B cell (primary cell): ENCODE measurements around the gene ENKUR. TPM values are rescaled to one million over a fixed set of nuclear protein-coding genes. Genes with fewer than 3 reads are reported as not detected.

Source experiments
- ATAC-seq: fragments of 200-7000 bp; cut with Tn5 transposase; one replicate; pipeline ENCODE4 v1.10.0; 2021; ENCODE audit warnings: low read depth, mild to moderate bottlenecking, moderate number of reproducible peaks, moderate library complexity
- CTCF ChIA-PET: fragments of 350-600 bp; sonication (Branson Sonifier 250); formaldehyde crosslinking; loops from one replicate; lab custom pipeline; 2021; ENCODE audit warnings: antibody characterized with exemption, inconsistent platforms; lab: Charles Lee
- POLR2A ChIA-PET: fragments of 350-600 bp; sonication (Branson Sonifier 250); formaldehyde crosslinking; loops from one replicate; lab custom pipeline; 2021; ENCODE audit warnings: antibody characterized with exemption; lab: Charles Lee
- DNase-seq: peaks from one replicate; pipeline ENCODE4 v3.0.0; 2013
- H2AFZ ChIP-seq: 2 replicates; pipeline ENCODE4 v1.6.1; 2012; ENCODE audit warnings: mild to moderate bottlenecking, low read depth, low read length; ENCODE audit not compliant: insufficient read depth, poor library complexity, severe bottlenecking
- H3K27ac ChIP-seq, 2 donors: 1 replicate in 1 of 2; 2 replicates in 1 of 2; pipeline ENCODE4 v1.5.1; 2012 to 2013; ENCODE audit warnings: low read length in 2 of 2, mild to moderate bottlenecking in 2 of 2, moderate library complexity in 1 of 2
- H3K27me3 ChIP-seq, 4 experiments: fragments of 200-600 bp in 1 of 4; sonication (generic) in 1 of 4; replicated peaks in 1 of 4; 1 replicate in 2 of 4; 2 replicates in 2 of 4; pipeline versions ENCODE4 v1.6.1 to v1.7.0; 2013 to 2016; ENCODE audit warnings: low read length in 3 of 4, mild to moderate bottlenecking in 2 of 4, mixed read lengths in 1 of 4, moderate library complexity in 1 of 4; ENCODE audit not compliant: insufficient read depth in 4 of 4, control insufficient read depth in 3 of 4; ENCODE audit errors: control extremely low read depth in 1 of 4
- H3K36me3 ChIP-seq, 2 experiments: replicated peaks in 1 of 2; 1 replicate in 1 of 2; 2 replicates in 1 of 2; pipeline versions ENCODE4 v1.6.1 to v1.7.1; 2013; ENCODE audit warnings: low read length in 1 of 2; ENCODE audit not compliant: insufficient read depth in 2 of 2, control insufficient read depth in 1 of 2; ENCODE audit errors: control extremely low read depth in 1 of 2, extremely low read depth in 1 of 2
- H3K4me1 ChIP-seq, 2 donors: fragments of 200-600 bp in 1 of 2; sonication (generic) in 1 of 2; 1 replicate in 1 of 2; 2 replicates in 1 of 2; pipeline versions ENCODE4 v1.5.1 to v1.6.1; 2013 to 2017; ENCODE audit warnings: low read length in 2 of 2; ENCODE audit not compliant: control insufficient read depth in 2 of 2, insufficient read depth in 2 of 2
- H3K4me2 ChIP-seq: replicated peaks from 2 replicates; pipeline ENCODE3; 2012; ENCODE audit warnings: mild to moderate bottlenecking, low read depth, low read length; ENCODE audit not compliant: poor library complexity, severe bottlenecking
- H3K4me3 ChIP-seq, 5 experiments: fragments of 200-600 bp in 1 of 5; sonication (generic) in 1 of 5; 1 replicate in 3 of 5; 2 replicates in 2 of 5; pipeline versions ENCODE4 v1.5.1 to v1.7.0; 2011 to 2016; ENCODE audit warnings: low read length in 4 of 5, mild to moderate bottlenecking in 4 of 5, low read depth in 2 of 5, control low read depth in 1 of 5, moderate library complexity in 1 of 5; ENCODE audit not compliant: insufficient read depth in 1 of 5; ENCODE audit errors: control extremely low read depth in 1 of 5, extremely low read depth in 1 of 5
- H3K79me2 ChIP-seq: fragments of 200-600 bp; sonication (generic); one replicate; pipeline ENCODE4 v1.6.0; 2016; ENCODE audit warnings: low read length; ENCODE audit not compliant: control insufficient read depth, insufficient read depth
- H3K9ac ChIP-seq: fragments of 200-600 bp; sonication (generic); 2 replicates; pipeline ENCODE4 v1.6.1; 2017; ENCODE audit warnings: mild to moderate bottlenecking, low read length, moderate library complexity
- H3K9me3 ChIP-seq, 3 donors: one replicate each; pipeline versions ENCODE4 v1.6.1 to v1.7.1; 2013; ENCODE audit warnings: low read length in 2 of 3; ENCODE audit not compliant: control insufficient read depth in 2 of 3, insufficient read depth in 1 of 3; ENCODE audit errors: control extremely low read depth in 1 of 3
- H4K20me1 ChIP-seq: 2 replicates; pipeline ENCODE4 v1.6.0; 2012; ENCODE audit warnings: mild to moderate bottlenecking, low read length; ENCODE audit not compliant: insufficient read depth, control insufficient read depth, poor library complexity, severe bottlenecking
- H3K27ac Mint-ChIP-seq: one replicate; pipeline ENCODE4 v1.8.0; 2021; ENCODE audit warnings: mixed read lengths
- H3K27me3 Mint-ChIP-seq: one replicate; pipeline ENCODE4 v1.8.0; 2021; ENCODE audit warnings: mixed read lengths
- H3K4me1 Mint-ChIP-seq: one replicate; pipeline ENCODE4 v1.8.0; 2021; ENCODE audit warnings: mixed read lengths
- H3K4me3 Mint-ChIP-seq: one replicate; pipeline ENCODE4 v1.8.0; 2021; ENCODE audit warnings: mixed read lengths
- H3K9me3 Mint-ChIP-seq: one replicate; pipeline ENCODE4 v1.8.0; 2022; ENCODE audit warnings: mixed read lengths; ENCODE audit not compliant: insufficient read depth
- CTCF ChIP-seq: fragments of 200-600 bp; IDR thresholded peaks from one replicate; pipeline ENCODE4 v1.8.0; 2022; ENCODE audit warnings: antibody characterized with exemption, mild to moderate bottlenecking
- EZH2 ChIP-seq: IDR thresholded peaks from 2 replicates; pipeline ENCODE4 v1.6.1; 2012; ENCODE audit warnings: borderline replicate concordance, low read depth, mild to moderate bottlenecking, moderate library complexity, low read length; ENCODE audit not compliant: insufficient read depth, poor library complexity, severe bottlenecking
- WGBS: methylation state at CpG from one replicate; pipeline ENCODE4 v1.1.5; 2013; ENCODE audit warnings: missing lambda C conversion rate; ENCODE audit not compliant: insufficient coverage; 5-methylcytosine and 5-hydroxymethylcytosine counted together
- intact Hi-C: fragments of 100-400 bp; cut with micrococcal nuclease; formaldehyde crosslinking; loops from one replicate; pipeline ENCODE4 v1.10.0; 2022
- polyA plus RNA-seq: library from polyadenylated mRNA; depleted of rRNA; stranded (reverse); fragments of >200 nt; gene quantifications from 2 replicates; pipeline ENCODE4 v1.2.3, GENCODE V29; 2012
- total RNA-seq, 2 donors: library from RNA; stranded (reverse); fragments of 120-200 nt in 1 of 2; gene quantifications; 1 replicate in 1 of 2; 2 replicates in 1 of 2; pipeline versions ENCODE4 v1.2.3 to v1.2.4, GENCODE V29; 2013 to 2022

The ENKUR gene
- total and polyA plus RNA-seq, 2 donors (not counting 1 experiment from before 2014, with no cell fraction given) = not detected

GRCh38 chr10:24950439-24950838 lies 65.5 kb downstream of the ENKUR start:
- Histone ChIP-seq H3K4me2 (no peak overlapping the region), H4K20me1 (no peaks in the 10 kb centered on the region), H2AFZ (no peak overlapping the region), H3K79me2 (no peaks in the 10 kb centered on the region), H3K36me3 (no peaks in the 10 kb centered on the region), H3K4me3 (no peak overlapping the region), H3K27me3 (peaks cover 0 to 15% (median 5%) of the 10 kb centered on the region in 4 experiments), H3K9me3 (no peaks in the 10 kb centered on the region), H3K27ac (no peak overlapping the region), H3K4me1 (peaks cover 7 to 9% of the 10 kb centered on the region in 2 donors), H3K9ac (no peak overlapping the region)
- ATAC-seq (no peak), DNase-seq (no peak)
- Mint-ChIP-seq H3K27me3 (peaks cover 21% of the 10 kb centered on the region), H3K27ac (no peak overlapping the region), H3K9me3 (peaks cover 2% of the 10 kb centered on the region), H3K4me3 (no peak overlapping the region), H3K4me1 (peaks cover 13% of the 10 kb centered on the region)
- ChIA-PET CTCF (interaction anchor here (4.1 kb wide), 1 partner anchor 307 kb away, joined by 19 read pairs; no protein-coding TSS in a partner anchor), POLR2A (no interaction called here)
- TF ChIP-seq CTCF (no peak), EZH2 (no peak)
- intact Hi-C loops = loop anchor here (5.0 kb wide), 2 partner anchors 38 to 63 kb away; no protein-coding TSS in a partner anchor
- 92% methylated on average over 3 of the region's 5 CpGs for WGBS

GRCh38 chr10:24949616-24950015 lies 66.3 kb downstream of the ENKUR start:
- intact Hi-C loops = loop anchor here (5.0 kb wide), 2 partner anchors 37 to 62 kb away; no protein-coding TSS in a partner anchor
- Histone ChIP-seq H2AFZ (no peak overlapping the region), H3K4me3 (no peak overlapping the region), H3K36me3 (no peaks in the 10 kb centered on the region), H3K4me1 (peaks cover 7 to 9% of the 10 kb centered on the region in 2 donors), H3K9ac (no peak overlapping the region), H3K27ac (no peak overlapping the region), H3K4me2 (no peak overlapping the region), H4K20me1 (no peaks in the 10 kb centered on the region), H3K9me3 (no peaks in the 10 kb centered on the region), H3K79me2 (no peaks in the 10 kb centered on the region), H3K27me3 (peaks cover 0 to 15% (median 4%) of the 10 kb centered on the region in 4 experiments)
- Mint-ChIP-seq H3K4me1 (peaks cover 13% of the 10 kb centered on the region), H3K4me3 (no peak overlapping the region), H3K9me3 (peaks cover 2% of the 10 kb centered on the region), H3K27me3 (peaks cover 18% of the 10 kb centered on the region), H3K27ac (no peak overlapping the region)
- TF ChIP-seq EZH2 = no peak
- TF ChIP-seq CTCF = no peak
- ATAC-seq = no peak
- no peak for DNase-seq
- 100% methylated on average over 3 of the region's 3 CpGs for WGBS
- POLR2A ChIA-PET = interaction anchor here (0.8 kb wide), 1 partner anchor 20 kb away, joined by 4 read pairs; no protein-coding TSS in a partner anchor
- CTCF ChIA-PET = interaction anchor here (0.6 kb wide), 1 partner anchor 132 kb away, joined by 3 read pairs; no protein-coding TSS in a partner anchor
